K562 (cell line): ENCODE results near the gene GRAMD2A. TPM values are rescaled to one million over a fixed set of nuclear protein-coding genes. Genes with fewer than 3 reads are reported as not detected.

Experiments
- BACH1 ChIP-seq: fragments of 200-800 bp; sonication (Bioruptor generic); IDR thresholded peaks from 2 replicates; pipeline ENCODE4 v1.6.1; 2016; ENCODE audit warnings: missing genetic modification characterization, missing compliant biosample characterization
- BHLHE40 ChIP-seq: IDR thresholded peaks from 2 replicates; pipeline ENCODE4 v1.6.1; 2011; ENCODE audit warnings: low read length, improper control_type of control experiment
- C11orf30 ChIP-seq: fragments of 450-650 bp; IDR thresholded peaks from 2 replicates; pipeline ENCODE4 v1.6.1; 2016; ENCODE audit warnings: low read depth, mild to moderate bottlenecking
- DACH1 ChIP-seq: fragments of 450-650 bp; IDR thresholded peaks from 2 replicates; pipeline ENCODE4 v1.6.1; 2018; ENCODE audit not compliant: partially characterized antibody
- ELF1 ChIP-seq: fragments of 200-800 bp; sonication (Bioruptor generic); IDR thresholded peaks from 2 replicates; pipeline ENCODE4 v1.6.1; 2016; ENCODE audit warnings: missing genetic modification characterization, missing compliant biosample characterization
- HDAC2 ChIP-seq: fragments of 450-650 bp; IDR thresholded peaks from 2 replicates; pipeline ENCODE4 v1.6.1; 2016; ENCODE audit warnings: mild to moderate bottlenecking
- HNRNPK ChIP-seq: fragments of 200-400 bp; formaldehyde crosslinking; IDR thresholded peaks from one replicate; pipeline ENCODE4 v1.6.1; 2018; ENCODE audit warnings: mild to moderate bottlenecking, low read depth, low read length; ENCODE audit not compliant: poor library complexity, severe bottlenecking
- KLF1 ChIP-seq: fragments of 450-650 bp; IDR thresholded peaks from 2 replicates; pipeline ENCODE4 v1.6.1; 2016; ENCODE audit warnings: missing genetic modification characterization, missing compliant biosample characterization
- MYNN ChIP-seq, 2 experiments: sonication (generic); formaldehyde crosslinking in 1 of 2; IDR thresholded peaks; 2 replicates each; pipeline versions ENCODE4 v1.5.0 to v1.6.1; 2016 to 2020; ENCODE audit warnings: antibody characterized with exemption in 1 of 2, missing genetic modification reagents in 1 of 2
- POLR2AphosphoS5 ChIP-seq: IDR thresholded peaks from 2 replicates; pipeline ENCODE4 v1.6.1; 2011; ENCODE audit warnings: mild to moderate bottlenecking, low read depth, low read length, moderate library complexity; ENCODE audit not compliant: control insufficient read depth, insufficient read depth
- RAD21 ChIP-seq, 2 experiments: fragments of 250-450 bp in 1 of 2; fragments of 450-650 bp in 1 of 2; sonication (Bioruptor Pico) in 1 of 2; formaldehyde crosslinking in 1 of 2; IDR thresholded peaks in 1 of 2; conservative IDR thresholded peaks in 1 of 2; 2 replicates each; pipeline versions ENCODE4 v1.4.0 to v1.8.0; 2020 to 2022; ENCODE audit warnings: mild to moderate bottlenecking in 2 of 2, moderate library complexity in 1 of 2
- RFX5 ChIP-seq: IDR thresholded peaks from 2 replicates; pipeline ENCODE4 v1.6.1; 2011; ENCODE audit warnings: low read depth, mild to moderate bottlenecking, improper control_type of control experiment, low read length
- SMAD4 ChIP-seq: fragments of 250-450 bp; sonication (Bioruptor Pico); conservative IDR thresholded peaks from 2 replicates; pipeline ENCODE4 v1.8.0; 2021; ENCODE audit warnings: inconsistent platforms, mild to moderate bottlenecking, moderate library complexity
- TAL1 ChIP-seq: fragments of 450-650 bp; IDR thresholded peaks from 2 replicates; pipeline ENCODE4 v1.6.1; 2016; ENCODE audit warnings: mild to moderate bottlenecking
- THRAP3 ChIP-seq: fragments of 450-650 bp; IDR thresholded peaks from 2 replicates; pipeline ENCODE4 v1.6.1; 2016; ENCODE audit warnings: mild to moderate bottlenecking, inconsistent platforms, borderline replicate concordance
- TSC22D4 ChIP-seq: fragments of 450-650 bp; IDR thresholded peaks from 2 replicates; pipeline ENCODE4 v1.6.1; 2016; ENCODE audit warnings: missing genetic modification characterization, missing biosample characterization, control low read depth
- ZNF3 ChIP-seq: fragments of 250-450 bp; sonication (Bioruptor Pico); IDR thresholded peaks from 2 replicates; pipeline ENCODE4 v1.5.0; 2021; ENCODE audit warnings: mild to moderate bottlenecking, moderate library complexity
- ZNF511 ChIP-seq: sonication (generic); formaldehyde crosslinking; IDR thresholded peaks from 2 replicates; pipeline ENCODE4 v1.8.0; 2022; ENCODE audit warnings: mild to moderate bottlenecking, missing genetic modification reagents
- ZNF644 ChIP-seq: fragments of 200-800 bp; sonication (Bioruptor generic); IDR thresholded peaks from 2 replicates; pipeline ENCODE4 v1.6.1; 2016; ENCODE audit warnings: low read depth, missing genetic modification characterization, missing compliant biosample characterization
- ZZZ3 ChIP-seq: fragments of 450-650 bp; IDR thresholded peaks from 2 replicates; pipeline ENCODE4 v1.6.1; 2016; ENCODE audit warnings: antibody characterized with exemption, mild to moderate bottlenecking, moderate library complexity
- polyA plus RNA-seq, 8 experiments: library from polyadenylated mRNA; depleted of rRNA in 4 of 8; stranded (reverse) in 5 of 8; unstranded in 3 of 8; fragments of >200 nt; fragmentation: Nextera tagmentation in 2 of 8; fragmentation: Illumina TruSeq in 1 of 8; extraction: Ambion mirVana in 2 of 8; extraction: Trizol in 1 of 8; gene quantifications; 2 replicates each; pipeline versions ENCODE4 v1.2.1 to v1.2.3, GENCODE V29; 2011 to 2014; ENCODE audit warnings: inconsistent platforms in 1 of 8, missing spikeins in 1 of 8
- total RNA-seq, 7 experiments: library from RNA; depleted of rRNA in 6 of 7; stranded (reverse); fragments of >200 nt in 6 of 7; fragmentation: Illumina TruSeq in 2 of 7; extraction: Trizol in 2 of 7; gene quantifications; 2 replicates each; pipeline versions ENCODE4 v1.2.1 to v1.2.3, GENCODE V29; 2011 to 2021; ENCODE audit warnings: low replicate concordance in 1 of 7
- TF ChIP-seq, protein P1 (sequence below): fragments of 450-650 bp; IDR thresholded peaks from 2 replicates; pipeline ENCODE4 v1.6.1; 2014; ENCODE audit warnings: low read depth, mild to moderate bottlenecking, moderate library complexity, borderline replicate concordance
- TF ChIP-seq, protein P2 (sequence below): fragments of 450-650 bp; IDR thresholded peaks from 2 replicates; pipeline ENCODE4 v1.6.1; 2017; ENCODE audit warnings: antibody characterized with exemption, mild to moderate bottlenecking

GRAMD2A gene
- total and polyA plus RNA-seq, 9 of the 15 experiments (the other 6 are each of a cell fraction or from before 2014, with no cell fraction given): 0.08 to 0.22 TPM; not detected in 7

DNA sequence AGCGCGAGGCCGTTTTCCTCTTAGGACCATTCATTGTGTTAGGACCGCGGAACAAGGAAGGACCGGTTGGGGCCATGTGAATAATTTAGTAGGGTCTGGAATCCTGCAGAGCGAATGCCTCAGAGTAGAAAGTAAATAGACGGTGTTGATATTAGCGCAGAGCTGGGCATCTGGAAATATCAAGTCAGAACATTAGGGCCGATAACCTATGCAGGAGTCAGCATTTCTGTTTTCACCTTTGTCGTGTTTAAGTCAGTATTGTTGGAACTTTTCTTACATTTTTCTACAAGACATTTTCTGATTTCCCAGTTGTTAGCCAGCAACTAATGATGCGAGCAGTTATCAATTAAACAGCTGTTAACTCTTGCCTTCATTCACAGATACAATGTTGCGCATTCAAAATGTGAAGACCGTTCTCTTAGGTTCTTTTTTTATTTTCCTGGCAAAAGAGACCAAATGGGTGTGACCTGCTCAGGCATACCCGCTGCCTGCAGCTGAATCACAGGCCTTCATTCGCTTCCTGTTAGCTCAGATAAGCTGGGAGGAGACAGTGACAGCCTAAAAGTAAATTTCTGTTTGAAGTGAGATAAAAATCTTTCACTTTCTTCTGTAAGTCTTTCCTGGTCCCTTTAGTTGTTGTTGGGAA is 34.4 kb upstream of the GRAMD2A start (continued):
- TF ChIP-seq, protein P1, sequence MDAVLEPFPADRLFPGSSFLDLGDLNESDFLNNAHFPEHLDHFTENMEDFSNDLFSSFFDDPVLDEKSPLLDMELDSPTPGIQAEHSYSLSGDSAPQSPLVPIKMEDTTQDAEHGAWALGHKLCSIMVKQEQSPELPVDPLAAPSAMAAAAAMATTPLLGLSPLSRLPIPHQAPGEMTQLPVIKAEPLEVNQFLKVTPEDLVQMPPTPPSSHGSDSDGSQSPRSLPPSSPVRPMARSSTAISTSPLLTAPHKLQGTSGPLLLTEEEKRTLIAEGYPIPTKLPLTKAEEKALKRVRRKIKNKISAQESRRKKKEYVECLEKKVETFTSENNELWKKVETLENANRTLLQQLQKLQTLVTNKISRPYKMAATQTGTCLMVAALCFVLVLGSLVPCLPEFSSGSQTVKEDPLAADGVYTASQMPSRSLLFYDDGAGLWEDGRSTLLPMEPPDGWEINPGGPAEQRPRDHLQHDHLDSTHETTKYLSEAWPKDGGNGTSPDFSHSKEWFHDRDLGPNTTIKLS: no peak
- TF ChIP-seq ZZZ3 (no peak), RFX5 (peak; percentile 85), DACH1 (peak; percentile 84), BHLHE40 (peak; percentile 67), C11orf30 (peak; percentile 48; the same call in 1 of the 2 replicates), ZNF3 (no peak), KLF1 (tag) (0 out of 2 replicates have a peak, but pooled peaks have one; percentile 17), TAL1 (peak; percentile 93), RAD21 (CRISPR knock-in tag; conservative IDR thresholded peaks at IDR 0.05 in 1 of 2, IDR thresholded peaks at IDR 0.05 in 1 of 2) (0 out of 4 replicates have a peak, but pooled peaks of 1 of the 2 experiments have one; percentile 5), ELF1 (tag) (peak; percentile 49; the same call in 1 of the 2 replicates), ZNF644 (tag) (peak; percentile 58; the same call in 1 of the 2 replicates), MYNN (IDR thresholded peaks at IDR 0.05) (peak; percentile 53; the same call in 1 of the 2 replicates), MYNN (CRISPR knock-in tag; IDR thresholded peaks at IDR 0.05) (no peak), TSC22D4 (no peak), BACH1 (tag) (peak; percentile 56; the same call in 1 of the 2 replicates), POLR2AphosphoS5 (peak; percentile 91), HDAC2 (peak; percentile 94), SMAD4 (CRISPR knock-in tag) (peak; percentile 66), HNRNPK (no peak), THRAP3 (no peak), ZNF511 (CRISPR knock-in tag) (no peak)
- TF ChIP-seq, protein P2, sequence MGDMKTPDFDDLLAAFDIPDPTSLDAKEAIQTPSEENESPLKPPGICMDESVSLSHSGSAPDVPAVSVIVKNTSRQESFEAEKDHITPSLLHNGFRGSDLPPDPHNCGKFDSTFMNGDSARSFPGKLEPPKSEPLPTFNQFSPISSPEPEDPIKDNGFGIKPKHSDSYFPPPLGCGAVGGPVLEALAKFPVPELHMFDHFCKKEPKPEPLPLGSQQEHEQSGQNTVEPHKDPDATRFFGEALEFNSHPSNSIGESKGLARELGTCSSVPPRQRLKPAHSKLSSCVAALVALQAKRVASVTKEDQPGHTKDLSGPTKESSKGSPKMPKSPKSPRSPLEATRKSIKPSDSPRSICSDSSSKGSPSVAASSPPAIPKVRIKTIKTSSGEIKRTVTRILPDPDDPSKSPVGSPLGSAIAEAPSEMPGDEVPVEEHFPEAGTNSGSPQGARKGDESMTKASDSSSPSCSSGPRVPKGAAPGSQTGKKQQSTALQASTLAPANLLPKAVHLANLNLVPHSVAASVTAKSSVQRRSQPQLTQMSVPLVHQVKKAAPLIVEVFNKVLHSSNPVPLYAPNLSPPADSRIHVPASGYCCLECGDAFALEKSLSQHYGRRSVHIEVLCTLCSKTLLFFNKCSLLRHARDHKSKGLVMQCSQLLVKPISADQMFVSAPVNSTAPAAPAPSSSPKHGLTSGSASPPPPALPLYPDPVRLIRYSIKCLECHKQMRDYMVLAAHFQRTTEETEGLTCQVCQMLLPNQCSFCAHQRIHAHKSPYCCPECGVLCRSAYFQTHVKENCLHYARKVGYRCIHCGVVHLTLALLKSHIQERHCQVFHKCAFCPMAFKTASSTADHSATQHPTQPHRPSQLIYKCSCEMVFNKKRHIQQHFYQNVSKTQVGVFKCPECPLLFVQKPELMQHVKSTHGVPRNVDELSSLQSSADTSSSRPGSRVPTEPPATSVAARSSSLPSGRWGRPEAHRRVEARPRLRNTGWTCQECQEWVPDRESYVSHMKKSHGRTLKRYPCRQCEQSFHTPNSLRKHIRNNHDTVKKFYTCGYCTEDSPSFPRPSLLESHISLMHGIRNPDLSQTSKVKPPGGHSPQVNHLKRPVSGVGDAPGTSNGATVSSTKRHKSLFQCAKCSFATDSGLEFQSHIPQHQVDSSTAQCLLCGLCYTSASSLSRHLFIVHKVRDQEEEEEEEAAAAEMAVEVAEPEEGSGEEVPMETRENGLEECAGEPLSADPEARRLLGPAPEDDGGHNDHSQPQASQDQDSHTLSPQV: no peak
